Breast epithelium (tissue), 3 donors: ENCODE measurements around the gene DPH1.

Experiments used
- POLR2A ChIP-seq: fragments of 450-650 bp; IDR thresholded peaks from one replicate; pipeline ENCODE4 v1.6.1; 2016; ENCODE audit warnings: antibody characterized with exemption, mild to moderate bottlenecking, moderate library complexity
- TF ChIP-seq, protein P1 (sequence below), 3 donors: fragments of 450-650 bp; IDR thresholded peaks; one replicate each; pipeline ENCODE4 v1.5.1; 2016 to 2017; ENCODE audit warnings: antibody characterized with exemption in 3 of 3, mild to moderate bottlenecking in 3 of 3, moderate library complexity in 3 of 3

DNA sequence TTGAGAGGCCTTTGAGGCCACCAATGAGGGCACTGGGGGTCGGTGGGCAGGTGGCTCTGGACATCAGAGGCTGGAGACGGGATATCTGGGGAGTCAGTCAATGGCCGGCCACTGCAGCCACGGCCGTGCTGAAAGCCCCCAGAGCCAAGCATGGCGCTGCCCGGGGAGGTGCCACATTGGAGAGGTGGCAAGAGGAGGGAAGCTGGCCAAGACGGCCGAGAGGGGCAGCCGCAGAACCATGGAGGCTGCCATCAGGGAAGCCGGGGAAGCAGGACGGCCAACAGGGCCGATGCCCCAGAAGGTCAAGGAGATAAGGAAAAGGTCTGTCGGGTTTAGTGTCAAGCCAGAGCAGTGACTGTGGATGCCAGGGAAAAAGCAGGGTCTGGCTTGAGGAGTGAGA, 14.6 kb upstream of the DPH1 start:
- TF ChIP-seq, protein P1, sequence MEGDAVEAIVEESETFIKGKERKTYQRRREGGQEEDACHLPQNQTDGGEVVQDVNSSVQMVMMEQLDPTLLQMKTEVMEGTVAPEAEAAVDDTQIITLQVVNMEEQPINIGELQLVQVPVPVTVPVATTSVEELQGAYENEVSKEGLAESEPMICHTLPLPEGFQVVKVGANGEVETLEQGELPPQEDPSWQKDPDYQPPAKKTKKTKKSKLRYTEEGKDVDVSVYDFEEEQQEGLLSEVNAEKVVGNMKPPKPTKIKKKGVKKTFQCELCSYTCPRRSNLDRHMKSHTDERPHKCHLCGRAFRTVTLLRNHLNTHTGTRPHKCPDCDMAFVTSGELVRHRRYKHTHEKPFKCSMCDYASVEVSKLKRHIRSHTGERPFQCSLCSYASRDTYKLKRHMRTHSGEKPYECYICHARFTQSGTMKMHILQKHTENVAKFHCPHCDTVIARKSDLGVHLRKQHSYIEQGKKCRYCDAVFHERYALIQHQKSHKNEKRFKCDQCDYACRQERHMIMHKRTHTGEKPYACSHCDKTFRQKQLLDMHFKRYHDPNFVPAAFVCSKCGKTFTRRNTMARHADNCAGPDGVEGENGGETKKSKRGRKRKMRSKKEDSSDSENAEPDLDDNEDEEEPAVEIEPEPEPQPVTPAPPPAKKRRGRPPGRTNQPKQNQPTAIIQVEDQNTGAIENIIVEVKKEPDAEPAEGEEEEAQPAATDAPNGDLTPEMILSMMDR (IDR thresholded peaks at IDR 0.05) = no peak
- no peak for TF ChIP-seq POLR2A
